ENCODE measurements around the gene COL8A1.

Gene COL8A1

DNA sequence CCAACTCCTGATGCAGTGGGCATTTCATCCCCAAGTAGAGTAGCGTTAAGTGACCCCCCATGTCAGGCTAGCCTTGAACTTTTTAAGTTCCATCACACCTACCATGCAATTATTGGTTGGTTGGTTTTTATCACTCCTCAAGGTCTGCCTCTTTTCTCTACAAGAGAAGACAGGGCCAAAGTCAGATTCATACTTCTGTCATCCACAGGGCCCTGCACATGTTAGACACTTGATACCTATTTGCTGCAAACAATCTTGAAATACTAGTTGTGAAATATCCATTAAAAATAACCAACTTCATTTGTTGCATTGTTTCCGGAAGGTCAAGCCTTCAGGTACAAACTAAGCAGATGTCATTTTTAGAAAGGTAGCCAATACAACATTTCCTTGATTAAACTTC, 180.4 kb downstream of the COL8A1 start (continued):
- no peak for TF ChIP-seq CSRNP3 (CRISPR knock-in tag; IDR thresholded peaks at IDR 0.05)
- TF ChIP-seq, protein P1, sequence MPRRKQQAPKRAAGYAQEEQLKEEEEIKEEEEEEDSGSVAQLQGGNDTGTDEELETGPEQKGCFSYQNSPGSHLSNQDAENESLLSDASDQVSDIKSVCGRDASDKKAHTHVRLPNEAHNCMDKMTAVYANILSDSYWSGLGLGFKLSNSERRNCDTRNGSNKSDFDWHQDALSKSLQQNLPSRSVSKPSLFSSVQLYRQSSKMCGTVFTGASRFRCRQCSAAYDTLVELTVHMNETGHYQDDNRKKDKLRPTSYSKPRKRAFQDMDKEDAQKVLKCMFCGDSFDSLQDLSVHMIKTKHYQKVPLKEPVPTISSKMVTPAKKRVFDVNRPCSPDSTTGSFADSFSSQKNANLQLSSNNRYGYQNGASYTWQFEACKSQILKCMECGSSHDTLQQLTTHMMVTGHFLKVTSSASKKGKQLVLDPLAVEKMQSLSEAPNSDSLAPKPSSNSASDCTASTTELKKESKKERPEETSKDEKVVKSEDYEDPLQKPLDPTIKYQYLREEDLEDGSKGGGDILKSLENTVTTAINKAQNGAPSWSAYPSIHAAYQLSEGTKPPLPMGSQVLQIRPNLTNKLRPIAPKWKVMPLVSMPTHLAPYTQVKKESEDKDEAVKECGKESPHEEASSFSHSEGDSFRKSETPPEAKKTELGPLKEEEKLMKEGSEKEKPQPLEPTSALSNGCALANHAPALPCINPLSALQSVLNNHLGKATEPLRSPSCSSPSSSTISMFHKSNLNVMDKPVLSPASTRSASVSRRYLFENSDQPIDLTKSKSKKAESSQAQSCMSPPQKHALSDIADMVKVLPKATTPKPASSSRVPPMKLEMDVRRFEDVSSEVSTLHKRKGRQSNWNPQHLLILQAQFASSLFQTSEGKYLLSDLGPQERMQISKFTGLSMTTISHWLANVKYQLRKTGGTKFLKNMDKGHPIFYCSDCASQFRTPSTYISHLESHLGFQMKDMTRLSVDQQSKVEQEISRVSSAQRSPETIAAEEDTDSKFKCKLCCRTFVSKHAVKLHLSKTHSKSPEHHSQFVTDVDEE (CRISPR knock-in tag; IDR thresholded peaks at IDR 0.05), result no peak
- no peak for TF ChIP-seq TCF4 (CRISPR knock-in tag; IDR thresholded peaks at IDR 0.05; ENCODE audit: borderline replicate concordance)
- TF ChIP-seq POU6F1 (CRISPR knock-in tag; IDR thresholded peaks at IDR 0.05; ENCODE audit: borderline replicate concordance, low read depth), result no peak
- no peak for TF ChIP-seq ESRRG (CRISPR knock-in tag; IDR thresholded peaks at IDR 0.05)
- TF ChIP-seq PPARA (CRISPR knock-in tag; IDR thresholded peaks at IDR 0.05; ENCODE audit: borderline replicate concordance), result no peak

DNA sequence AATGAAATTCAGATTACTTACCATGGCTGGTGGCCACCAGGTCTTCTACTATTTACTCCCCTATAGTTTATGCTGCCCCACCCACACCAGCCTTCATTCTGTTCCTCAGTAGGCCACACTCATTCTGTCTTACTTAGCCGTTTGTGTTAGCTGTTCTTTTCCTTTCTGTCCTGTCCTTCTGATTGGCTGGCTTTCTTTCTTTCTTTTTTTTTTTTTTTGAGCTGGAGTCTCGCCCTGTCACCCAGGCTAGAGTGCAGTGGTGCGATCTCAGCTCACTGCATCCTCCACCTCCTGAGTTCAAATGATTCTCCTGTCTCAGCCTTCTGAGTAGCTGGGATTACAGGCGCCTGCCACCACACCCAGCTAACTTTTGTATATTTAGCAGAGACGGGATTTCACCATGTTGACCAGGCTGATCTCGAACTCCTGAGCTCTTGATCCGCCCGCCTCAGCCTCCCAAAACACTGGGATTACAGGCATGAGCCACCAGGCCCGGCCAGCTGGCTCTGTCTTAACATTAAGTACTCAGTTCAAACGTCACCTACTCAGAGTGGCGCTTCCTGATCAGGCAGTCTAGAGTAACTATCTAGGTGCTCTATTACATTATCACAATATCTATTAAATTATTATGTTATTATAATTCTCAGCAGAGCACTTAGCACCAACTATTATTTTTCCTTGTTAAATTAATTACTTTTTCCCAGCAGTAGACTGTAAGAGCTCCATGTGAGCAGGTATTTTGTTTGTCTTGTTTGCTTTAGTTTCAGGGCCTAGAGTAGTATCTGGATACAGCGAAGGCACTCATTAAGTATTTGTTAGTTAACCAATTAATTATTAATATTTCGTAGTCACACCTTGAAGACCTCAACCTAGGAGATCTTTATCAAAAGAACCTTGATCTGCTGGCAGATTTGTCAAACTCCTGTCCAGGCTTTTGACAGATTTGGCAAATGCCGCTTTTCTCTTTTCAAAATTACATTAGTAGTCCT, 185.6 kb downstream of the COL8A1 start:
- TF ChIP-seq ZNF8 (CRISPR knock-in tag; IDR thresholded peaks at IDR 0.05) (no peak), CSDC2 (CRISPR knock-in tag; IDR thresholded peaks at IDR 0.05) (no peak), ZFP3 (CRISPR knock-in tag; IDR thresholded peaks at IDR 0.05) (no peak), GLIS3 (CRISPR knock-in tag; IDR thresholded peaks at IDR 0.05) (no peak), ZNF565 (CRISPR knock-in tag; conservative IDR thresholded peaks at IDR 0.05; ENCODE audit: low read depth) (no peak), ZFP30 (CRISPR knock-in tag; IDR thresholded peaks at IDR 0.05) (no peak), ESRRG (CRISPR knock-in tag; IDR thresholded peaks at IDR 0.05) (no peak), BACH2 (CRISPR knock-in tag; IDR thresholded peaks at IDR 0.05; ENCODE audit: borderline replicate concordance) (no peak), TCF4 (CRISPR knock-in tag; IDR thresholded peaks at IDR 0.05; ENCODE audit: borderline replicate concordance) (no peak), CSRNP3 (CRISPR knock-in tag; IDR thresholded peaks at IDR 0.05) (no peak), ARNTL (CRISPR knock-in tag; IDR thresholded peaks at IDR 0.05; ENCODE audit: borderline replicate concordance, low read depth) (no peak), PATZ1 (CRISPR knock-in tag; IDR thresholded peaks at IDR 0.05; ENCODE audit: borderline replicate concordance) (no peak), CREB5 (CRISPR knock-in tag; IDR thresholded peaks at IDR 0.05; ENCODE audit: low read depth) (no peak)
- TF ChIP-seq, protein P1 (CRISPR knock-in tag; IDR thresholded peaks at IDR 0.05), result no peak
- peak; percentile 34 for ATAC-seq

Measured in SK-N-SH treated with all-trans-retinoic acid at 6 μM for 48 hours (cell line).